Right lung (tissue), 5 donors: ENCODE results near the gene LMTK3. TPM values are rescaled to one million over a fixed set of nuclear protein-coding genes. Genes with fewer than 3 reads are reported as not detected.
A peak's percentile ranks its signal among the peaks of the same experiment; 100 is the strongest.
"Not testable (repeated sequence)": the region's sequence is repeated elsewhere in the genome, so short reads cannot be mapped to it uniquely, and the experiment has no call there.

Experiments
- DNase-seq, 2 donors: peaks; one replicate each; pipeline ENCODE4 v3.0.0-alpha.2; 2013
- polyA plus RNA-seq, 5 donors: library from polyadenylated mRNA; unstranded; fragments of 120-200 nt; gene quantifications; one replicate each; pipeline versions ENCODE4 v1.2.1 to v1.2.3, GENCODE V29; 2013; ENCODE audit warnings: inconsistent platforms in 1 of 5, low replicate concordance in 1 of 5; ENCODE audit not compliant: insufficient read length in 5 of 5, insufficient read depth in 1 of 5

Gene LMTK3
- polyA plus RNA-seq, 5 donors = 1.4 to 4.0 (median 2.6) TPM

- no peak for DNase-seq
Observed at GRCh38 chr19:48490981-48491792, 20.4 kb downstream of the LMTK3 start.

GRCh38 chr19:48489608-48490216, 21.9 kb downstream of the LMTK3 start:
- DNase-seq = peak in 1 of 2 donors; percentile 47

- DNase-seq = not testable (repeated sequence)
Observed at GRCh38 chr19:48488478-48488877, 23.2 kb downstream of the LMTK3 start.

- DNase-seq = no peak
Observed at GRCh38 chr19:48487948-48488347, 23.7 kb downstream of the LMTK3 start.

DNA sequence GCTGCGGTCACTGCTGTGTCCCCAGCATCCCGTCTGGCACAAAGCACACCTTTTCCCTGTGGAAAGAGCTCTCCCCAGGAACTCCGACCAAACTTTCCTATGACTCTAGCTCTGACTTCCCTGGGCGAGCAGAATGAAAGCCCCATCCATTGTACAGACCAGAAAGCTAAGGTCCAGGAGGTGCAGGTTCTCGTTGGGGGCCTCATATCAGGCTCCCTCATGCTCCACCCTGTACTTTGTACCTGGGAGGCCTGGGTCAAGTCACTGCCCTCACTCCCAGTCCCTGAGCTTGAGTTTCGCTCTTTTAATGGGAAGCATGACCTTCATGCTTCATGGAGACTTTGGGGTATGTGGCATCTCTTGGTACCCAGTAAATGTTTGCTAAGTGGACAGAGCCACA, 24.1 kb downstream of the LMTK3 start:
- DNase-seq = no peak

- DNase-seq = not testable (repeated sequence)
Observed at GRCh38 chr19:48486706-48487105, 24.9 kb downstream of the LMTK3 start.

DNA sequence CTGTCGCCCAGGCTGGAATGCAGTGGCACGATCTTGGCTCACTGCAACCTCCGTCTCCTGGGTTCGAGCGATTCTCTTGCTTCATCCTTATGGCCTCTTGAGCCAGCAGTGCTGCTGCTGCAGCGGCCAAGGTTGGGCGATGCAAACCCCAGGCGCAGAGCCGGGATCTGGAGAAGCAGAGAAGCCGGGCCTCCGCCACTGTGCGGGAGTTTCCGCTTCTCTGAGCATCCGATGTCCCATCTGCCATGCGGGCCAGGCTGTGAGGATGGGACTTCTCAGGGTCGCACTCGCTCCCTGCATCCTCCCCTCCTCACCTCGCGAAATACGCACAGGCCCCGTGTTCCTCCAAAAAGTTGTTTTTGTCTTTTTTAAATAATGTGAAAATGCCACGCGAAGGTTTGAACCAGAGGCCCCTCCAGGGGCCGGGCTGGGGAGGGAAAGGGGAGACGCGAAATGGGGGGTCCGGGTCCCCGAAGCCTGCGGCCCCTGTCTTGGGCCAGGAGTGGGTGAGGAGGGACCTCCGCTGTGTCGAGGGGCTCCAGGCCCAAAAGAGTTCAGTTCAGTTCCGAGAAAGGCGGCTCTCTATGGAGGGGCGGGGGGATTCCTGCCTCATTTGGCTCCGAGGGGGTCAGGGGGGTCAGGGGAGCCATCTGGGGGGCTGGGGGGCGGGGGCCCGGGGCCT, 26.6 kb downstream of the LMTK3 start:
- DNase-seq = no peak

DNA sequence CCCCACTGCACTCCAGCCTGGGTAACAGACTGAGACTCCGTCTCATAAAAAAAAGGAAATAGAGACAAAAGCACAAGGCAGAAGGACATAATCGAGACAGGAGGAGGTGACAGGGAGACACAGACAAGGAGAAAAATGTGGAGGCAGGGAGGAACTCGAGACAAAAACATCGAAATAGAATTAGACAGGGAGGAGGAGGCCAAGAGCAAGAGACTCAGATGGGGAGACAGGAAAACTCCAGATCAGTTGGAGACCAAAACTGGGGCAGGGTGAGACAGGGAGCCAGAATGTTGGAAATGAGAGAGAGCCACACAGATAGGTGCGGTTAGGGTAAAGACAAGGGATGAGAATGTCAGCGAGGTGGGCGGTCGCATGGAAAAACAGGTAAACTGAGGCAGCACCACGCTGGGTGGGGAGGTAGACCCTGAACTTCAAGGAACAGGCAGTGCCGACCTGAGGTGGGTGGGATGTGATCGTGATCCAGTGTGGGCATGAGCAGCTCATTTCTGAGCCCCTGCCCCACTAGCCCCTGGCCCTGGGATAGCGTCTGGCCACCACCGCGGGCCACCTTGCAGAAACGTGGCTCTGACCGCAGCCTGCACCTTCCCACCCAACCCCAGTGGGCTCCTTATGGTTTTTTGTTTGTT, 27.3 kb downstream of the LMTK3 start:
- no peak for DNase-seq

DNA sequence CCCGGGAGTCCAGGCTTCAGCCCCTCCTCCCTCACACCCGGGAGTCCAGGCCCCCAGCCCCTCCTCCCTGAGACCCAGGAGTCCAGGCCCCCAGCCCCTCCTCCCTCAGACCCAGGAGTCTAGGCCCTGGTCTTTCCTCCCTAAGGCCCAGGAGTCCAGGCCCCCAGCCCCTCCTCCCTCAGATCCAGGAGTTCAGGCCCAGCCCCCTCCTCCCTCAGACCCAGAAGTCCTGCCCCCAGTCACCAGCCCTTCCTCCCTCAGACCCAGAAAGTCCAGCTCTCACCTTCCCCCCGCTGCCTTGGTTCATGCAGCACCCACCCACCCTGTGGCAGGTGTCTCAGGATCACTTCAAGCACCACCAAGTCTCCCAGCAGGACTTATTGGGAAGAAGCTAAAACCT, 28.3 kb downstream of the LMTK3 start:
- DNase-seq = no peak

DNA sequence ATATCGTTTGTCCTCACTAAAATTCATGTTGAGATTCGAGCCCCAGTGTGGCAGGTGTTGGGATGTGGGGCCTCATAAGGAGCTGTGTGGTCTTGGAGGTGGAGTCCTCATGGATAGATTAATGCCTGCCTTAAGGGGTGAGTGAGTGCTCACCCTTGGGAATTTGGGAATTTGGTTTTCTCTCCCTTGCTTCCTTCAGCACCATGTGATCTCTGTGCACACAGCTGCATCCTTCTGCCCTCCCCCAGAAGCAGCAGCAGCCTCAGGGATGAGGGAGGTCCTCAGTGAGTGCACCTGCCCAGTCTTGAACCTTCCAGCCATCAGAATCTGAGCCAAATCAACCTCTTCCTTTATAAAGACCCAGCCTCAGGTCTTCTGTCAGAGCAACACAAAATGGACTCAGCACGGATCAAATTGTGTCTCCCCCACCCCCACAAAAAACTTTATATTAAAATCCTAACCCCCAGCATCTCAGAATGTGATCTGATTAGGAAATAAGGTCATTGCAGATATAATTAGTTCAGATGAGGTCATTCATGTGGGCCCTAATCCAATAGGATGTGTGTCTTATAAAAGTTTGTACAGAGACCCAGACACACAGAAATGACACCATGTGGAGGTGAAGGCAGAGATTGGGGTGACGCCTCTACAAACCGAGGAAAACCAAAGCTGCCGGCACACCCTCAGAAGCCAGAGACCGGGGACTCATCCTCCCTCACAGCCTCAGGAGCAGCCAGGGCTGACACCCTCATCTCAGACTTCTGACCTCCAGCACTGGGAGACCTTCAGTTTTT, 29.6 kb downstream of the LMTK3 start:
- DNase-seq = no peak

DNA sequence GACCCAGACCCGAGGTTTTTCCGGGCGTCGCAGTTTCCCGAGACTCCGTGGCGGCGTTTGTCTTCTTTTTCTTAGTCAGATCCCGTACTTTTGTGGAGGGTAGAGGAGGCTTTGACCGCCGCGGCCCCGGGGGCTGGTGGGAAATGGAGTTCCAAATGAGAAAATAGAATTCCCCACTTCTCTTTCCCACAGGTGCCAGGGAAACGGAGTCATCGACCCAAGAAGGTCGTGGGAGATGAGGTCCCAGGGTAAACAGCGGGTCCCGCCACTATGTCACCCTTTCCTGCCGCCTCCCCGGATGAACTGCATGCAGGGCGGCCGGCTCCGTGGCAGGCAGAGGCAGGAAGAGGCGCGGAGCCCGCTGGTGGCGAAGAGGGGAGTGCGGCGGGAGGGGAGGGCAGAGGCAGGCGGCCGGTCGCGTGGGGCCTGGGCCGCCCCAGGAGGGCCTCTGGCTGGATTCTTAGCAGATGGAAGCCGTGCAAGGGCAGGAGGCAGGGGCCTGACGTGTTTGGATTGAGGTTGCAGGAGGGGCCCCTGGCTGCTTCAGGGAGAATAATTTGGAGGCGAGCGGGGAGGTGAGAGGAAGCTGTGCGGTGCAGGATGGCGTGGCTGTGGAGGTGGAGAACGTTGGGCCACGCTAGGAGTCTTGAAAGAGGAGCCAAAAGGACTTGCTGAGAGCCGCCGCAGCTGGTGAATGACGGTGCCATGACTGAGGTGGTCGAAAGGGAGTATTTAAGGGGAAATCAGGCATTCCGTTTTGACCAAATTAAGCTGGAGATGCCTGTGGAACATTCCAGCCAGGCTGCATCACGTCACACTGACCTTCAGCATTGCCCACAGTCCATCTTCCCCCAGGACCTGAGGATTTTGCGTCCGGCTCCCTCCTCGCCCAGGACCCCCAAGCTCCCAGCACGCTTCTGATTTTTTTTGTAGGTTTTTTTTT, 30.8 kb downstream of the LMTK3 start:
- peak; percentile 27 to 42 for DNase-seq

GRCh38 chr19:48480183-48480557, 31.5 kb downstream of the LMTK3 start:
- DNase-seq = peak; percentile 31 to 32

DNA sequence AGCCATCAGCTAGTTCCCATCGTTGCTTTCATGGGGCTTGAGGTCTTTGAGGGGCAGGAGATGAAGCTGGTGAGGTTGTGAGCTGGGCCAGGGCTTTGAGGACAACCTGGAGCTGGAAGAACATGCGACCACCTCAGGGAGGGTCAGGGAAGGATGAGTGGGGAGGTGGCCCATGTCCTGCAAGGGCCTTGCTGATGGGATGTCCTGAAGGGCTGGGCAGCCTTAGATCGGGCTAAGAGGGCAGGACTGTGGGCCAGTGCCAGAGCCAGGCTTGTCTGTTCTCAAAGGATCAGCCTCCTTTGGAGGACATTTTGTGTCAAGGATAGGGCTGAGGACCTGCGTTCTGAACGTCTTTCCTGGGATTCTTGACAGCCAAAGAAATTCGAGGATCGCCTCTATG, 31.9 kb downstream of the LMTK3 start:
- no peak for DNase-seq

- no peak for DNase-seq
Observed at GRCh38 chr19:48478339-48479256, 33.0 kb downstream of the LMTK3 start.

GRCh38 chr19:48477698-48478338, 33.8 kb downstream of the LMTK3 start:
- DNase-seq = no peak

DNA sequence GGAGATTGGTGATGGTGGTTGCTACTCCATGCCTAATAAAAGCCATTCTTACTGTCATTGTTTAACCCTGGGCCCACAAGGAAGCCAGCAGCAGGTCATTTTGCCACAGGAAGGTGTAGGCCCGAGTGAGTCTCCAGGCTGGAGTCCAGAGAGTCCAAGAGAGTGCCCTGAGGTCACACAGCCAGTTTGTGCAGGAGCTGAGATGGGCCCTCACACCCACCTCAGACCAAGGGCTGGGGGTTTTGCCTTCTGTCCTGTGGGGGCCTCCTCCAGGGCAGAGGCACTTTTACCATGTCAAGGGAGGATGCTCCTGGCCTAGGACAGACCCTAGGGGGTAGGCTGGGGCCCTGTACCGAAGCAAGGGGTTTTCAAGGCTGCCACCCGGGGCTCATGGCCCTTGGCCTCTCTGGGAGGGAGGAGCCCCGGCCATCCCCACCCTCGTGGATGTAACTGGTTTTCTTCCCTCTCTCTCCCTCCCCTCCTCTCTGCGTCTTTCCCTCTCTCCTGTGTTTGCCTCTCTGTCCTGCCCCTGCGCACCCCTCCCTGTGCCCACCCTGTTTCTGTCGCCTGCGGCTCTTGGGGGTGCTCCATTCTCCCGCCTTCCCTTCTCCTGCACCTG, 34.5 kb downstream of the LMTK3 start:
- no peak for DNase-seq

DNA sequence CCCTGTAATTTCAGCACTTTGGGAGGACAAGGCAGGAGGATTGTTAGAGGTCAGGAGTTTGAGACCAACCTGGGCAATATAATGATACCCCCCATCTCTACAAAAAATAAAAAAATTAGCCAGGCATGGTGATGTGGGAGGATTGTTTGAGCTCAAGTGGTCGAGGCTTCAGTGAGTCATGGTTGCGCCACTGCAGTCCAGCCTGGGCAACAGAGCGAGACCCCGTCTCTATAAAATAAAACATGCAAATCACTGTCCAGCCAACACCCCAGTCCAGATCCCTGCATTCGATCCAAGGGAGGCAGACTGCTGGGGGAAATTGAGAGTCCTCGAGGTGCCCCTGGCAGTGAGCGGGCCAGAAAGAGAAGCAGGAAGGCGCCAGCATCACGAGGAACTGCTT, 35.5 kb downstream of the LMTK3 start:
- DNase-seq = no peak

- no peak for DNase-seq
Observed at GRCh38 chr19:48475369-48476068, 36.1 kb downstream of the LMTK3 start.
